K562 (cell line): ENCODE results near the gene AGO4. TPM values are rescaled to one million over a fixed set of nuclear protein-coding genes. Genes with fewer than 3 reads are reported as not detected.

Source experiments
- BCOR ChIP-seq: fragments of 450-650 bp; IDR thresholded peaks from 2 replicates; pipeline ENCODE4 v1.6.1; 2016
- CGGBP1 ChIP-seq: fragments of 250-450 bp; sonication (Bioruptor Pico); IDR thresholded peaks from 2 replicates; pipeline ENCODE4 v1.9.0; 2021; ENCODE audit warnings: mild to moderate bottlenecking
- DNMT1 ChIP-seq: fragments of 450-650 bp; IDR thresholded peaks from 2 replicates; pipeline ENCODE4 v1.6.1; 2016; ENCODE audit warnings: antibody characterized with exemption, mild to moderate bottlenecking
- ESRRA ChIP-seq: fragments of 450-650 bp; IDR thresholded peaks from 2 replicates; pipeline ENCODE4 v1.6.1; 2014; ENCODE audit warnings: low read depth, mild to moderate bottlenecking, moderate library complexity, borderline replicate concordance
- HES1 ChIP-seq: fragments of 450-650 bp; IDR thresholded peaks from 2 replicates; pipeline ENCODE4 v1.6.1; 2016; ENCODE audit warnings: low read depth, mild to moderate bottlenecking, moderate library complexity
- KDM4B ChIP-seq, 2 experiments: fragments of 450-650 bp in 1 of 2; sonication (generic) in 1 of 2; IDR thresholded peaks; 2 replicates each; pipeline ENCODE4 v1.6.1; 2016 to 2017; ENCODE audit warnings: borderline replicate concordance in 2 of 2, antibody characterized with exemption in 1 of 2, low read depth in 1 of 2, mild to moderate bottlenecking in 1 of 2
- LCOR ChIP-seq: sonication (generic); formaldehyde crosslinking; IDR thresholded peaks from 2 replicates; pipeline ENCODE4 v1.8.0; 2022; ENCODE audit warnings: mild to moderate bottlenecking, missing genetic modification reagents
- PHB ChIP-seq: fragments of 250-450 bp; sonication (Bioruptor Pico); IDR thresholded peaks from 2 replicates; pipeline ENCODE4 v1.5.0; 2021
- SETDB1 ChIP-seq: IDR thresholded peaks from one replicate; pipeline ENCODE4 v1.6.1; 2012; ENCODE audit warnings: low read length, control low read depth, inconsistent platforms
- SLC30A9 ChIP-seq: fragments of 250-450 bp; sonication (Bioruptor Pico); IDR thresholded peaks from 2 replicates; pipeline ENCODE4 v1.8.0; 2022; ENCODE audit warnings: mild to moderate bottlenecking, moderate library complexity
- TCF15 ChIP-seq: fragments of 250-450 bp; sonication (Bioruptor Pico); IDR thresholded peaks from 2 replicates; pipeline ENCODE4 v1.8.0; 2022; ENCODE audit warnings: moderate library complexity, mild to moderate bottlenecking, inconsistent platforms
- TCFL5 ChIP-seq: fragments of 250-450 bp; sonication (Bioruptor Pico); conservative IDR thresholded peaks from 2 replicates; pipeline ENCODE4 v1.6.1; 2021; ENCODE audit warnings: mild to moderate bottlenecking, moderate library complexity, matching md5 sums
- VEZF1 ChIP-seq: fragments of 200-800 bp; sonication (Bioruptor generic); IDR thresholded peaks from 2 replicates; pipeline ENCODE4 v1.6.1; 2017; ENCODE audit warnings: missing genetic modification characterization, missing compliant biosample characterization
- ZBTB40 ChIP-seq, 2 experiments: fragments of 450-650 bp in 1 of 2; sonication (generic) in 1 of 2; formaldehyde crosslinking in 1 of 2; IDR thresholded peaks; 2 replicates each; pipeline versions ENCODE4 v1.7.1 to v1.9.0; 2016 to 2022; ENCODE audit warnings: inconsistent platforms in 1 of 2, mild to moderate bottlenecking in 1 of 2, missing genetic modification reagents in 1 of 2
- ZC3H4 ChIP-seq: sonication (generic); formaldehyde crosslinking; IDR thresholded peaks from 2 replicates; pipeline ENCODE4 v1.9.0; 2021; ENCODE audit warnings: missing genetic modification reagents, borderline replicate concordance
- ZC3H8 ChIP-seq: fragments of 450-650 bp; IDR thresholded peaks from 2 replicates; pipeline ENCODE4 v1.6.1; 2017
- polyA plus RNA-seq, 8 experiments: library from polyadenylated mRNA; depleted of rRNA in 4 of 8; stranded (reverse) in 5 of 8; unstranded in 3 of 8; fragments of >200 nt; fragmentation: Nextera tagmentation in 2 of 8; fragmentation: Illumina TruSeq in 1 of 8; extraction: Ambion mirVana in 2 of 8; extraction: Trizol in 1 of 8; gene quantifications; 2 replicates each; pipeline versions ENCODE4 v1.2.1 to v1.2.3, GENCODE V29; 2011 to 2014; ENCODE audit warnings: inconsistent platforms in 1 of 8, missing spikeins in 1 of 8
- total RNA-seq, 7 experiments: library from RNA; depleted of rRNA in 6 of 7; stranded (reverse); fragments of >200 nt in 6 of 7; fragmentation: Illumina TruSeq in 2 of 7; extraction: Trizol in 2 of 7; gene quantifications; 2 replicates each; pipeline versions ENCODE4 v1.2.1 to v1.2.3, GENCODE V29; 2011 to 2021; ENCODE audit warnings: low replicate concordance in 1 of 7

Gene AGO4
- total and polyA plus RNA-seq, 9 of the 15 experiments (the other 6 are each of a cell fraction or from before 2014, with no cell fraction given): 1.3 to 10.5 (median 6.5) TPM

DNA sequence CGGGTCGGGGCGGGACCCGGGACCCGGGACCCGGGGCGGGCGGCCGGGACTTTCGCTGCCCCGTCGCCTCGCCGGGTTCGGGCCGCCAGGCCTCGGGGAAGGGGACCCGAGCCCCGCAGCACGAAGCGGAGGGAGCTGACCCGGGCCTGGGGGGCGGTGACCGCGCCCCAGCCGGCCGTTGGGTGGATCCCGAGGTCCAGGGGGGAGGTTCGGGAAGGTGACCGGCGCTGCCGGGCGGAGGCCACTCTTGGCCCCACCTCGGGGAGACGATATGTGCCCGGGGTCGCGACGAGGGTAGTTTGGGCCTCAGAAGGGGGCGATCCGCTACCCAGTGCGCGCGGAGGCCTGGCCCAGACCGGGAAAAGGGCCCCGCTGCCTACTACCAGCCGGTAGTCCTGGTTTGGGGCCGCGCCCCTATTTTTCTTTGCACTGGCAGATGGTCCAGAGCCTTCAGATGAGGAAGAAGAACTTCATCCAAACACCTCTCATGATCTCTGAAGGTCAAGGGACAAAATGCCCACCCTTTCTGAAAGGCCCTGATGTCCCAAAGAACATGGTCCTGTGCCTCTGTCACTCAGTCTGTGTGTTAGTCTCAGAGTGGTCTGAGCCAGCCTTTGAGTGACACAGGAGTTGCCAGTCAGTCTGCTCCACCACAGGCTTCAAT is 766 bp downstream of the AGO4 start (continued):
- TF ChIP-seq LCOR (CRISPR knock-in tag): peak; percentile 54; the same call in 1 of the 2 replicates
- TF ChIP-seq CGGBP1 (CRISPR knock-in tag): no peak
- TF ChIP-seq PHB (CRISPR knock-in tag): 0 out of 2 replicates have a peak, but pooled peaks have one; percentile 12
- TF ChIP-seq TCF15: no peak
- no peak for TF ChIP-seq TCFL5 (CRISPR knock-in tag)
- no peak for TF ChIP-seq ZC3H8
- TF ChIP-seq HES1: no peak
- peak; percentile 24; the same call in 1 of the 2 replicates for TF ChIP-seq VEZF1 (CRISPR knock-in tag)
- TF ChIP-seq SLC30A9 (CRISPR knock-in tag): no peak
- TF ChIP-seq DNMT1: no peak
- TF ChIP-seq BCOR: no peak
- no peak for TF ChIP-seq SETDB1
- TF ChIP-seq ESRRA: peak; percentile 55; the same call in 1 of the 2 replicates
- peak; percentile 84 for TF ChIP-seq ZC3H4
- no peak for TF ChIP-seq ZBTB40 (IDR thresholded peaks at IDR 0.05)
- TF ChIP-seq ZBTB40 (CRISPR knock-in tag; IDR thresholded peaks at IDR 0.05): no peak
- TF ChIP-seq KDM4B (IDR thresholded peaks at IDR 0.05; ENCODE audit: borderline replicate concordance in 2 of 2, low read depth in 1 of 2): no peak
